ENCODE data around the gene PSMB10.

- TF ChIP-seq EZH2 (IDR thresholded peaks at IDR 0.05; ENCODE audit: low read depth) (no peak), CTCF (conservative IDR thresholded peaks at IDR 0.05) (no peak)
Observed at GRCh38 chr16:67945392-67945933, 8.8 kb upstream of the PSMB10 start.

Data from PC-9 (cell line).